GM12872 (cell line): ENCODE results near the gene USP17L21.
"Not testable (repeated sequence)": the region's sequence is repeated elsewhere in the genome, so short reads cannot be mapped to it uniquely, and the experiment has no call there.

ENCODE experiments used
- CTCF ChIP-seq: IDR thresholded peaks from 3 replicates; pipeline ENCODE4 v1.5.1; 2011; ENCODE audit warnings: low read depth, mild to moderate bottlenecking, low read length, moderate library complexity; ENCODE audit not compliant: insufficient read depth

The USP17L21 gene

DNA sequence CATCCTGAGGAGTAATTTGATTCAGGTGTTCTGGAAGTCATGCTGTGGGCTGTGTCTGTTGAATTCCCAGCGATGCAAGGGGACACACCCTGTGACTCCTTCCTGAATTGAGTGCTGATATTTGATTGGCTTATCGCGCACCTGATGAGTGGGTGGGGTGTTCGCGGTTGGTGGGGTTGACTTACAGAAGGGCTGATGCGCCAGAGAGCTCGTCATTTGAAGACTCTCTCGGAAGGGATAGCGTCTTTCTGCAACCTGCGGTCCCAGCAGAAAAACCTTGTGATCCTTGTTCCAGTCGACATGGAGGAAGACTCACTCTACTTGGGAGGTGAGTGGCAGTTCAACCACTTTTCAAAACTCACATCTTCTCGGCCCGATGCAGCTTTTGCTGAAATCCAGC, 9.6 kb upstream of the USP17L21 start, which contains the start of gene USP17L19:
Gene USP17L19 (plus strand): TSS at position 301 of the 400 bp plus-strand sequence. CDS start 0 bp downstream, at position 301.
- not testable (repeated sequence) for TF ChIP-seq CTCF

GRCh38 chr4:9257824-9258223, 4.8 kb upstream of the USP17L21 start, which contains the start of gene USP17L20:
Gene USP17L20 (plus strand): TSS chr4:9258124. CDS start chr4:9258124, 0 bp downstream.
- TF ChIP-seq CTCF = not testable (repeated sequence)

GRCh38 chr4:9267319-9267718, 4.6 kb downstream of the USP17L21 start, which contains the start of gene USP17L22:
Gene USP17L22 (plus strand): TSS chr4:9267619. CDS start chr4:9267619, 0 bp downstream.
- not testable (repeated sequence) for TF ChIP-seq CTCF
